Esophagus (tissue), 2 donors: Measurements from ENCODE around the gene TAF4. TPM values are rescaled to one million over a fixed set of nuclear protein-coding genes. Genes with fewer than 3 reads are reported as not detected.
"Not testable (repeated sequence)": the region's sequence is repeated elsewhere in the genome, so short reads cannot be mapped to it uniquely, and the experiment has no call there.

Experiments used
- H3K27ac ChIP-seq, 2 donors: one replicate each; pipeline ENCODE4 v1.5.1; 2013; ENCODE audit warnings: low read depth in 2 of 2, mild to moderate bottlenecking in 2 of 2, inconsistent platforms in 1 of 2, low read length in 1 of 2, moderate library complexity in 1 of 2
- H3K27me3 ChIP-seq, 2 donors: one replicate each; pipeline ENCODE4 v1.6.1; 2013; ENCODE audit warnings: low read length in 2 of 2, control low read depth in 1 of 2, mild to moderate bottlenecking in 1 of 2; ENCODE audit not compliant: insufficient read depth in 2 of 2, control insufficient read depth in 1 of 2
- H3K36me3 ChIP-seq, 2 donors: one replicate each; pipeline ENCODE4 v1.6.1; 2013; ENCODE audit warnings: low read length in 1 of 2; ENCODE audit not compliant: control insufficient read depth in 2 of 2, insufficient read depth in 2 of 2
- H3K4me1 ChIP-seq, 2 donors: one replicate each; pipeline ENCODE4 v1.6.1; 2013; ENCODE audit warnings: low read length in 1 of 2; ENCODE audit not compliant: control insufficient read depth in 2 of 2, insufficient read depth in 2 of 2
- H3K4me3 ChIP-seq, 2 donors: one replicate each; pipeline ENCODE4 v1.5.1; 2013; ENCODE audit warnings: low read length in 2 of 2, mild to moderate bottlenecking in 2 of 2, low read depth in 1 of 2, moderate library complexity in 1 of 2
- H3K9me3 ChIP-seq, 2 donors: one replicate each; pipeline ENCODE4 v1.6.1; 2013; ENCODE audit warnings: mild to moderate bottlenecking in 2 of 2, low read depth in 1 of 2, low read length in 1 of 2, moderate library complexity in 1 of 2; ENCODE audit not compliant: control insufficient read depth in 2 of 2, insufficient read depth in 1 of 2
- WGBS, 2 donors: extraction: QIAGEN DNeasy Blood & Tissue Kit; methylation state at CpG; one replicate each; pipeline ENCODE4 v1.1.7; 2013; 5-methylcytosine and 5-hydroxymethylcytosine counted together
- polyA plus RNA-seq, 2 donors: library from polyadenylated mRNA; stranded (reverse); fragments of 200-250 nt; gene quantifications; one replicate each; pipeline ENCODE4 v1.2.3, GENCODE V29; 2013
- donor health status: healthy with polysubstance abuse.
- donor health status: Bipolar disorder and iron deficiency.

TAF4 gene
- polyA plus RNA-seq, 2 donors: 4.2 to 5.8 TPM

GRCh38 chr20:62097881-62098407, 32.3 kb upstream of the TAF4 start:
- Histone ChIP-seq H3K4me1 (no peaks in the 10 kb centered on the region), H3K9me3 (peaks cover 9 to 27% of the 10 kb centered on the region in 2 donors), H3K36me3 (no peaks in the 10 kb centered on the region), H3K27me3 (no peaks in the 10 kb centered on the region), H3K4me3 (no peak overlapping the region), H3K27ac (no peak overlapping the region)
- WGBS, 2 donors: 72 to 76% methylated on average over 16 of the region's 16 CpGs

- 85 to 90% methylated on average over 30 of the region's 30 CpGs for WGBS, 2 donors
- Histone ChIP-seq H3K27me3 (no peaks in the 10 kb centered on the region), H3K9me3 (peaks cover 8 to 22% of the 10 kb centered on the region in 2 donors), H3K4me1 (no peaks in the 10 kb centered on the region), H3K4me3 (no peak overlapping the region), H3K27ac (no peak overlapping the region), H3K36me3 (no peaks in the 10 kb centered on the region)
Measured at GRCh38 chr20:62096421-62097380, 31.0 kb upstream of the TAF4 start.

- Histone ChIP-seq H3K4me1 (peaks cover 0 to 8% of the 10 kb centered on the region in 2 donors), H3K27me3 (no peaks in the 10 kb centered on the region), H3K27ac (no peak overlapping the region), H3K4me3 (no peak overlapping the region), H3K36me3 (no peaks in the 10 kb centered on the region), H3K9me3 (peaks cover 0 to 10% of the 10 kb centered on the region in 2 donors)
- 40 to 52% methylated on average over 3 of the region's 3 CpGs for WGBS, 2 donors
Measured at GRCh38 chr20:62089393-62089792, 23.7 kb upstream of the TAF4 start.

GRCh38 chr20:62088258-62089127, 22.8 kb upstream of the TAF4 start:
- 58 to 61% methylated on average over 15 of the region's 15 CpGs for WGBS, 2 donors

GRCh38 chr20:62087632-62088031, 22.0 kb upstream of the TAF4 start:
- Histone ChIP-seq H3K9me3 (peaks cover 0 to 9% of the 10 kb centered on the region in 2 donors), H3K27ac (no peak overlapping the region), H3K27me3 (no peaks in the 10 kb centered on the region), H3K4me1 (peaks cover 0 to 8% of the 10 kb centered on the region in 2 donors), H3K4me3 (no peak overlapping the region), H3K36me3 (no peaks in the 10 kb centered on the region)
- 91 to 92% methylated on average over 17 of the region's 17 CpGs for WGBS, 2 donors

More at GRCh38 chr20:62088258-62089127, 22.8 kb upstream of the TAF4 start:
- no peak overlapping the region for H3K27ac ChIP-seq
- H3K27me3 ChIP-seq: no peaks in the 10 kb centered on the region
- peaks cover 0 to 8% of the 10 kb centered on the region in 2 donors for H3K4me1 ChIP-seq
- H3K9me3 ChIP-seq: peaks cover 0 to 10% of the 10 kb centered on the region in 2 donors
- no peaks in the 10 kb centered on the region for H3K36me3 ChIP-seq
- H3K4me3 ChIP-seq: no peak overlapping the region

- Histone ChIP-seq H3K4me1 (peaks cover 0 to 8% of the 10 kb centered on the region in 2 donors), H3K9me3 (peaks cover 0 to 9% of the 10 kb centered on the region in 2 donors), H3K27me3 (no peaks in the 10 kb centered on the region), H3K27ac (no peak overlapping the region), H3K4me3 (no peak overlapping the region), H3K36me3 (no peaks in the 10 kb centered on the region)
- 26 to 35% methylated on average over 10 to 11 of the region's 11 CpGs for WGBS, 2 donors
Measured at GRCh38 chr20:62087227-62087626, 21.5 kb upstream of the TAF4 start.

- no peak overlapping the region for H3K4me3 ChIP-seq
- peaks cover 0 to 8% of the 10 kb centered on the region in 2 donors for H3K4me1 ChIP-seq
- peaks cover 0 to 9% of the 10 kb centered on the region in 2 donors for H3K9me3 ChIP-seq
- H3K27ac ChIP-seq: no peak overlapping the region
- no peaks in the 10 kb centered on the region for H3K27me3 ChIP-seq
- no peaks in the 10 kb centered on the region for H3K36me3 ChIP-seq
- WGBS, 2 donors: 68 to 70% methylated on average over 9 of the region's 9 CpGs
Measured at GRCh38 chr20:62085206-62085605, 19.5 kb upstream of the TAF4 start.

GRCh38 chr20:62084224-62084623, 18.5 kb upstream of the TAF4 start:
- 91 to 93% methylated on average over 9 of the region's 9 CpGs for WGBS, 2 donors
- not testable (repeated sequence) for H3K4me3 ChIP-seq, H3K36me3 ChIP-seq

GRCh38 chr20:62083312-62083711, 17.6 kb upstream of the TAF4 start:
- no peak overlapping the region for H3K4me3 ChIP-seq
- peaks cover 0 to 8% of the 10 kb centered on the region in 2 donors for H3K4me1 ChIP-seq
- no peak overlapping the region for H3K27ac ChIP-seq
- peaks cover 0 to 11% of the 10 kb centered on the region in 2 donors for H3K9me3 ChIP-seq
- H3K36me3 ChIP-seq: no peaks in the 10 kb centered on the region
- H3K27me3 ChIP-seq: no peaks in the 10 kb centered on the region
- WGBS, 2 donors: 60 to 73% methylated on average over 5 of the region's 5 CpGs

More at GRCh38 chr20:62084224-62084623, 18.5 kb upstream of the TAF4 start:
- H3K27me3 ChIP-seq, H3K27ac ChIP-seq, H3K9me3 ChIP-seq, H3K4me1 ChIP-seq: not testable (repeated sequence)
